Karpas-422 (cell line): ENCODE results near the gene PDIA5. TPM values are rescaled to one million over a fixed set of nuclear protein-coding genes. Genes with fewer than 3 reads are reported as not detected.

ENCODE experiments used
- total RNA-seq: library from RNA; depleted of rRNA; stranded (reverse); fragments of >200 nt; shearing (Covaris generic); gene quantifications from 2 replicates; pipeline ENCODE4 v1.2.3, GENCODE V29; 2014; ENCODE audit warnings: low replicate concordance; rRNA removed

The PDIA5 gene
- total RNA-seq, 1 experiment from 2014 or later: 6.3 TPM

Other genes starting within 250 kb of the PDIA5 start
- not detected in 2 replicates for gene SEMA5B, start 39.3 kb upstream of the PDIA5 start, total RNA-seq
- gene SEC22A, start 134.9 kb downstream of the PDIA5 start, total RNA-seq: 15.8 and 46.3 TPM in 2 replicates